ENCODE data around the gene ZNF322.

The ZNF322 gene

GRCh38 chr6:26592649-26593048 is 66.9 kb downstream of the ZNF322 start:
- no peaks in the 10 kb centered on the region for H3K36me3 Mint-ChIP-seq

GRCh38 chr6:26588965-26589364 is 70.6 kb downstream of the ZNF322 start:
- no peak overlapping the region for H3K4me3 Mint-ChIP-seq
- H3K27ac Mint-ChIP-seq, result no peak overlapping the region
- no peaks in the 10 kb centered on the region for H3K36me3 Mint-ChIP-seq
- no peaks in the 10 kb centered on the region for H3K9me3 Mint-ChIP-seq
- H3K4me1 Mint-ChIP-seq, result no peaks in the 10 kb centered on the region
- no peak for DNase-seq
- peaks cover 28 to 37% of the 10 kb centered on the region in 2 donors for H3K27me3 Mint-ChIP-seq
- ATAC-seq (replicated peaks), result no peak

More at GRCh38 chr6:26592649-26593048, 66.9 kb downstream of the ZNF322 start:
- no peak overlapping the region for H3K27ac Mint-ChIP-seq
- DNase-seq, result no peak
- H3K27me3 Mint-ChIP-seq, result peaks cover 20 to 26% of the 10 kb centered on the region in 2 donors
- H3K4me3 Mint-ChIP-seq, result no peak overlapping the region
- ATAC-seq (replicated peaks), result no peak
- H3K4me1 Mint-ChIP-seq, result peaks cover 0 to 2% of the 10 kb centered on the region in 2 donors
- H3K9me3 Mint-ChIP-seq, result no peaks in the 10 kb centered on the region
